ENCODE data around the gene BAIAP2. TPM values are rescaled to one million over a fixed set of nuclear protein-coding genes. Genes with fewer than 3 reads are reported as not detected.
A peak's percentile ranks its signal among the peaks of the same experiment; 100 is the strongest.

Gene BAIAP2
- total and polyA plus RNA-seq, 12 donors, result 9.5 to 25.8 (median 15.6) TPM

GRCh38 chr17:81082177-81083073 lies 47.5 kb downstream of the BAIAP2 start:
- no peaks in the 10 kb centered on the region for H3K27me3 ChIP-seq
- no peak for TF ChIP-seq CTCF (IDR thresholded peaks at IDR 0.05)
- peaks cover 0 to 22% (median 0%) of the 10 kb centered on the region in 9 donors for H3K36me3 ChIP-seq
- peak overlapping the region in 1 of 10 donors; percentile 0 for H3K4me3 ChIP-seq
- peak overlapping the region in 9 of 10 donors; percentile 57 to 87 (median 73) for H3K27ac ChIP-seq
- DNase-seq (peak; percentile 19 to 51), ATAC-seq (peak; percentile 39 to 71 (median 56))
- 73 to 85% methylated on average over 33 of the region's 33 CpGs for WGBS, 2 donors
- H3K9me3 ChIP-seq, result no peaks in the 10 kb centered on the region
- intact Hi-C loops (cut with DNase I), result loop anchor here in 2 of 10 donors (1.0 to 5.0 kb wide), 2 partner anchors 45 to 46 kb away; partner anchors contain the start of gene BAIAP2 (in 1 of the 2)
- peaks cover 10 to 43% (median 33%) of the 10 kb centered on the region in 9 donors for H3K4me1 ChIP-seq

GRCh38 chr17:81083125-81083765 lies 48.3 kb downstream of the BAIAP2 start:
- DNase-seq, result peak in 1 of 2 donors; percentile 54

GRCh38 chr17:81084680-81085419 lies 49.9 kb downstream of the BAIAP2 start:
- peaks cover 10 to 43% (median 33%) of the 10 kb centered on the region in 9 donors for H3K4me1 ChIP-seq
- whole genome bisulfite sequencing, 2 donors, result 64 to 73% methylated on average over 26 of the region's 26 CpGs

More at GRCh38 chr17:81083125-81083765, 48.3 kb downstream of the BAIAP2 start:
- WGBS, 2 donors, result 59 to 72% methylated on average over 27 of the region's 27 CpGs
- peaks cover 10 to 43% (median 33%) of the 10 kb centered on the region in 9 donors for H3K4me1 ChIP-seq
- H3K27ac ChIP-seq, result peak overlapping the region in 9 of 10 donors; percentile 57 to 87 (median 73)
- ATAC-seq, result peak; percentile 10 to 72 (median 53)
- no peaks in the 10 kb centered on the region for H3K27me3 ChIP-seq
- H3K4me3 ChIP-seq, result peak overlapping the region in 1 of 10 donors; percentile 0
- H3K36me3 ChIP-seq, result peaks cover 0 to 30% (median 0%) of the 10 kb centered on the region in 9 donors
- H3K9me3 ChIP-seq, result no peaks in the 10 kb centered on the region
- intact Hi-C loops (cut with DNase I), result loop anchor here in 1 of 10 donors (5.0 kb wide), 1 partner anchor 46 kb away; the partner anchor contains the start of gene BAIAP2
- TF ChIP-seq CTCF (IDR thresholded peaks at IDR 0.05), result no peak

More at GRCh38 chr17:81084680-81085419, 49.9 kb downstream of the BAIAP2 start:
- ATAC-seq (peak; percentile 13 to 68 (median 32)), DNase-seq (peak in 1 of 2 donors; percentile 36)
- Histone ChIP-seq H3K36me3 (peaks cover 0 to 37% (median 0%) of the 10 kb centered on the region in 9 donors), H3K9me3 (no peaks in the 10 kb centered on the region), H3K27me3 (no peaks in the 10 kb centered on the region), H3K27ac (peak overlapping the region in 2 of 10 donors; percentile 13 to 87), H3K4me3 (no peak overlapping the region)
- TF ChIP-seq CTCF (IDR thresholded peaks at IDR 0.05), result no peak
- intact Hi-C loops (cut with DNase I), result loop anchor here in 1 of 10 donors (5.0 kb wide), 1 partner anchor 48 kb away; the partner anchor contains the start of gene BAIAP2

Data from heart right ventricle (tissue), 16 donors.